Measurements from ENCODE around the gene DLG1. TPM values are rescaled to one million over a fixed set of nuclear protein-coding genes. Genes with fewer than 3 reads are reported as not detected.

Gene DLG1
- total RNA-seq, 1 experiment from 2014 or later, result 107 TPM

DNA sequence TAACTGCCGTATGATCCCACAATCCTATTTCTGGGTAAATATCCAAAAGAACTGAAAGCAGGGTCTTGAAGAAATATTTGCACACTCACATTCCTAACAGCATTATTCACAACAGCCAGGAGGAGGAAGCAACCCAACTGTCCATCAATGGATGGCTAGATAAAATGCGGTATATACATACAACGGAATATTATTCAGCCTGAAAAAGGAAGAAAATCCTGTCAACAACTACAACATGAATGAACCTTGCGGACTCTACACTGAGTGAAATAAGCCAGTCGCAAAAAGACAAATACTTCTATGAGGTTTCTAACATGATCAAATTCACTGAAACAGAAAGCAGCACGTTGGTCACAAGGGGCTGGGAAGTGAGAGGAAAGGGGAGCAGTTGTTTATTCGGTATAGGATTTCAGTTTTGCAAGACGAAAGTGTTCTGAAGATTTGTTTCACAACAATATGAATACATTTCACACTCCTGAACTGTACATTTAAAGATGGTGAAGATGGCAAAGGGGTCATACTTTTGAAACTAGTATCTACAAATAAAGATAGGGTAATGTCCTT is 6.2 kb downstream of the DLG1 start:
- peaks cover 30% of the 10 kb centered on the region for H3K4me1 ChIP-seq (ENCODE audit: insufficient read depth, low read length, poor library complexity, severe bottlenecking)
- no peaks in the 10 kb centered on the region for H3K9me3 ChIP-seq (ENCODE audit: low read depth, low read length, poor library complexity, severe bottlenecking)
- TF ChIP-seq, protein P1, sequence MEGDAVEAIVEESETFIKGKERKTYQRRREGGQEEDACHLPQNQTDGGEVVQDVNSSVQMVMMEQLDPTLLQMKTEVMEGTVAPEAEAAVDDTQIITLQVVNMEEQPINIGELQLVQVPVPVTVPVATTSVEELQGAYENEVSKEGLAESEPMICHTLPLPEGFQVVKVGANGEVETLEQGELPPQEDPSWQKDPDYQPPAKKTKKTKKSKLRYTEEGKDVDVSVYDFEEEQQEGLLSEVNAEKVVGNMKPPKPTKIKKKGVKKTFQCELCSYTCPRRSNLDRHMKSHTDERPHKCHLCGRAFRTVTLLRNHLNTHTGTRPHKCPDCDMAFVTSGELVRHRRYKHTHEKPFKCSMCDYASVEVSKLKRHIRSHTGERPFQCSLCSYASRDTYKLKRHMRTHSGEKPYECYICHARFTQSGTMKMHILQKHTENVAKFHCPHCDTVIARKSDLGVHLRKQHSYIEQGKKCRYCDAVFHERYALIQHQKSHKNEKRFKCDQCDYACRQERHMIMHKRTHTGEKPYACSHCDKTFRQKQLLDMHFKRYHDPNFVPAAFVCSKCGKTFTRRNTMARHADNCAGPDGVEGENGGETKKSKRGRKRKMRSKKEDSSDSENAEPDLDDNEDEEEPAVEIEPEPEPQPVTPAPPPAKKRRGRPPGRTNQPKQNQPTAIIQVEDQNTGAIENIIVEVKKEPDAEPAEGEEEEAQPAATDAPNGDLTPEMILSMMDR (conservative IDR thresholded peaks at IDR 0.05; ENCODE audit: low read depth, low read length), result no peak
- no peak for TF ChIP-seq EZH2 (IDR thresholded peaks at IDR 0.05; ENCODE audit: borderline replicate concordance, low read depth, low read length, poor library complexity, severe bottlenecking)
- ChIA-PET CTCF (no interaction called here), POLR2A (ENCODE audit: low non-redundant PET) (no interaction called here)
- intact Hi-C loops (cut with micrococcal nuclease; ENCODE audit: unreplicated experiment), result no loop called here
- H3K27ac ChIP-seq (ENCODE audit: low read depth, low read length, poor library complexity, severe bottlenecking), result no peak overlapping the region
- H3K36me3 ChIP-seq (ENCODE audit: insufficient read depth, low read length, poor library complexity, severe bottlenecking), result peaks cover 83% of the 10 kb centered on the region
- DNase-seq (ENCODE audit: low spot score), result no peak
- H3K4me3 ChIP-seq (ENCODE audit: low read depth, low read length, poor library complexity, severe bottlenecking), result no peak overlapping the region
- BruUV-seq (replicated peaks), result no TSS peak
- H3K27me3 ChIP-seq (replicated peaks; ENCODE audit: insufficient read depth, low read depth, low read length, poor library complexity), result no peaks in the 10 kb centered on the region

DNA sequence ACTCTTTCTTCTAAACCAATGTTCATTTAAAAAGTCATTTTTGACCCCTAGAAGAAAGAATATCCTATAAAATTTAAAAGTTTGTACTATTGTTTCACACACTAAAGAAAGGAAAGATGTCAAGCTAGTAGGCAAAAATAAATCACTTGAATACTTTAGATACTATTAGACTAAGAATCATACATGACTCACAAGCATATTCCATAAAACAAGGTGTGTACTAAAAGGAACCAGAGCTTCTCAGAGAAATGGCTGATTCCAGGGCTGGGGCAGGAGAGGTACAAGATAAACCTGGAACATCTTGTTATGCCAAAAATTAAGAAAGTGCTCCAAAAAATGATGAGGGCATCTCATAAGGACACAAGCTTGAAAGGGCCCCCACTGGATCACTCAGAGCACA is 8.7 kb downstream of the DLG1 start:
- POLR2A ChIA-PET (ENCODE audit: low non-redundant PET), result interaction anchor here (0.7 kb wide), 1 partner anchor 519 kb away, joined by 3 read pairs; no protein-coding TSS in a partner anchor
- BruUV-seq (replicated peaks), result no TSS peak

DNA sequence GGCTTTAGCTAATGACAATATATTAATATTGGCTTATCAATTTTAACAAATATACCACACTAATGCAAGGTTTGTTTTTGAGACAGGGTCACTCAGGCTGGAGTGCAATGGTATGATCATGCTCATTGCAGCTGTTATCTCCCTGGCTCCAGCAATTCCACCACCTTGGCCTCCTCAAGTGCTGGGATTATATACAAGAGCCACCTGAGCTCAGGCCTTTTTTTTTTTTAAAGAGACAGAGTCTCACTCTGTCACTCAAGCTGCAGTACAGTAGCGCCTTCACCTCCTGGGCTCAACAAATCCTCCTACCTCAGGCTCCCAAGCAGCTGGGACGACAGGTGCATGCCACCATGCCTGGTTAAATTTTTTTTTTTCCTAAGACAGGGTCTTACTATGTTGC is 11.7 kb downstream of the DLG1 start:
- H3K9me3 ChIP-seq (ENCODE audit: low read depth, low read length, poor library complexity, severe bottlenecking), result no peaks in the 10 kb centered on the region
- no peaks in the 10 kb centered on the region for H3K4me1 ChIP-seq (ENCODE audit: insufficient read depth, low read length, poor library complexity, severe bottlenecking)
- H3K4me3 ChIP-seq (ENCODE audit: low read depth, low read length, poor library complexity, severe bottlenecking), result no peak overlapping the region
- no peak for DNase-seq (ENCODE audit: low spot score)
- H3K27ac ChIP-seq (ENCODE audit: low read depth, low read length, poor library complexity, severe bottlenecking), result no peak overlapping the region
- TF ChIP-seq, protein P1 (conservative IDR thresholded peaks at IDR 0.05; ENCODE audit: low read depth, low read length), result no peak
- TF ChIP-seq EZH2 (IDR thresholded peaks at IDR 0.05; ENCODE audit: borderline replicate concordance, low read depth, low read length, poor library complexity, severe bottlenecking), result no peak
- no TSS peak for BruUV-seq (replicated peaks)
- POLR2A ChIA-PET (ENCODE audit: low non-redundant PET), result no interaction called here
- intact Hi-C loops (cut with micrococcal nuclease; ENCODE audit: unreplicated experiment), result no loop called here
- H3K36me3 ChIP-seq (ENCODE audit: insufficient read depth, low read length, poor library complexity, severe bottlenecking), result peaks cover 74% of the 10 kb centered on the region
- CTCF ChIA-PET, result no interaction called here
- no peaks in the 10 kb centered on the region for H3K27me3 ChIP-seq (replicated peaks; ENCODE audit: insufficient read depth, low read depth, low read length, poor library complexity)

More for the DNA sequence above, 8.7 kb downstream of the DLG1 start:
- no peak for DNase-seq (ENCODE audit: low spot score)
- Histone ChIP-seq H3K9me3 (ENCODE audit: low read depth, low read length, poor library complexity, severe bottlenecking) (no peaks in the 10 kb centered on the region), H3K36me3 (ENCODE audit: insufficient read depth, low read length, poor library complexity, severe bottlenecking) (peaks cover 88% of the 10 kb centered on the region), H3K4me1 (ENCODE audit: insufficient read depth, low read length, poor library complexity, severe bottlenecking) (peaks cover 12% of the 10 kb centered on the region), H3K27ac (ENCODE audit: low read depth, low read length, poor library complexity, severe bottlenecking) (no peak overlapping the region), H3K4me3 (ENCODE audit: low read depth, low read length, poor library complexity, severe bottlenecking) (no peak overlapping the region), H3K27me3 (replicated peaks; ENCODE audit: insufficient read depth, low read depth, low read length, poor library complexity) (no peaks in the 10 kb centered on the region)
- CTCF ChIA-PET, result no interaction called here
- TF ChIP-seq EZH2 (IDR thresholded peaks at IDR 0.05; ENCODE audit: borderline replicate concordance, low read depth, low read length, poor library complexity, severe bottlenecking), result no peak
- TF ChIP-seq, protein P1 (conservative IDR thresholded peaks at IDR 0.05; ENCODE audit: low read depth, low read length), result no peak
- intact Hi-C loops (cut with micrococcal nuclease; ENCODE audit: unreplicated experiment), result no loop called here
